CD4-positive, alpha-beta T cell treated with Interleukin-2 at 100 ng/mL for 4 hours (primary cell): ENCODE measurements around the gene CLCN5.

Experiments used
- DNase-seq: peaks from one replicate; pipeline ENCODE4 v3.0.0-alpha.2; 2020; ENCODE audit warnings: low spot score

Gene CLCN5

DNA sequence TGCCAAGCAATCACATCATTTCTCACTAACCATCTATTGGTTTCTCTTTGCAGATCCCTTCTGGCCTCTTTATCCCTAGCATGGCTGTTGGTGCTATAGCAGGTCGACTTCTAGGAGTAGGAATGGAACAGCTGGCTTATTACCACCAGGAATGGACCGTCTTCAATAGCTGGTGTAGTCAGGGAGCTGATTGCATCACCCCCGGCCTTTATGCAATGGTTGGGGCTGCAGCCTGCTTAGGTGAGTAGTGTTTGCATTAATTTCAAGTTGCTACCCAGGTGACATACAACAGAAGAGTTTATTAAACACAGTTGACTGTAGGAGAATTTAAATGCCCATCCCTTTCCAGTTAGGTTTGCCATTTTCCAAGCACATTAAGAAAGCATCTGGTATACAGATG is 166.2 kb downstream of the CLCN5 start:
- no peak for DNase-seq

DNA sequence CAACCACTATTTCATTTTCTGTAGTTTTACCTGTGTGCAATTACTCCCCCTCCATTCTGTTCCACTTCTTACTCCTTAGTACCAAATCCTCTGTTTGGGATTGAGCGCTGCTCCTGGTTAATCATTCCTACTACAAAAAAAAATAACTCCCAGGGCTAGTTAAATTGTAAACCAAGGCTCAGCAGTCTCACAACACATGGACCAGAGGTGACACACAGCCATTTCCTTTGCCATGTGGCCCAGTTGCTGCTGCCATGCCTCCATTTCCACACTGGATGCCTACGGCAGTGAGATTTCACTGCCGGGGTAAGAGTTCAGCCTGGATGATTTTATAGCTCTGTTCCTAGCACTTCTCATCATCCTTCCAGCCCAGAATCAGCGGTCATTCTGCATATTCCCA is 171.2 kb downstream of the CLCN5 start:
- no peak for DNase-seq

DNA sequence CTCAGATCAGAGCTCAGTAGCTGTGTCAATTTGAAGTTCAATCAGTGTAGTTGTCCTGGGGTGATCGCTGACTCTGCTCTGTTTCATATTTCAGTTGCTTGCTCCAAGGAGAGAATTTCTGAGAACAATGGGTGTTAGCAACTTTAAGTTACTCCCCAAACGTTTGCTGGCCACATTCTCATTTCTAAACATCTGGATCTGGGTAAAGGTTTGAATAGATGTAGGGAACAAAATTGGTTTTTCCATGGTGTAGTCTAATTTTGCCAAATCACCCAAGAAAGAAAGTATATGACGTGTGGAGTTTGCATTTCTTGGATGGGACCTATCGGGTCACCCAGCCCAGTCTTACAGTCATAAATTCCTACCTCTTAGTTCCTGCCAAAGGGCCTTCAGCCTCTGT is 174.7 kb downstream of the CLCN5 start:
- DNase-seq = no peak

DNA sequence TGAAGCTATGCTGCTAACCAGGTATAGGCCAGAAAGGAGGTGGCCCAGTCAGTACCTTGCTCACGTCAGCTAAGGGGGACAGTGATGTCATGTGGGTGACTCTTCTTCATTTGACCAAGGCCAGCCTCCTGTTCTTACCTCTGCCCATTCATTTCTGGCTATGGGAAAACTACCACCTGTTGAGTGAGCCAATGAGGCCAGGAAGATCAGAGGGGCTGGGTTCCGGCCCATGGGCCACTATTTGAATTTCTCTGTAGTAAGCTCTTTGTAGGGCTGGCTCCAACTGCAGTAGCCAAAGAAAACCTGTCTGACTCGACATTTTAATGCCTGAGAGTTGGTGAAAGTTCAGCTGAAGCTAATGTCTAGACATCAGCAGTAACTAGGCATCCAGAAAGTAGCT is 175.8 kb downstream of the CLCN5 start:
- no peak for DNase-seq

DNA sequence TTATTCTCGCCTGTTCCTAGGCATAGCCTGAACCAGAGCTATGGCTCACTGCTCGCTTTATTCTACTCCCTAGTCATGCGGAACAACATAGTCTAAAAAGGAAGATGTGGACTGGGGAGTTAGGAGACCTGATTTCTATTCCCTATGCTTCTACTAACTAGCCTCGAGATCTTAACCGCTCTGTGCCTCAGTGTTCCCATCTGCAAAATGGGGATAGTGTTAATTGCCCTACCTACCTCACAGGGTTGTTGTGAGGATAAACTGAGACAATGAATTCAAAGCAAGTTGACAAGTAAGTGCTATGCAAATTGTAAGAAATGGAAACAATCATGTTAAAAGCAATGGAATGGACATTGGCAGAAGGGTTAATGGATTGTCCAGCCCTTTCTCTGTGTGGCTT is 176.4 kb downstream of the CLCN5 start:
- no peak for DNase-seq

DNA sequence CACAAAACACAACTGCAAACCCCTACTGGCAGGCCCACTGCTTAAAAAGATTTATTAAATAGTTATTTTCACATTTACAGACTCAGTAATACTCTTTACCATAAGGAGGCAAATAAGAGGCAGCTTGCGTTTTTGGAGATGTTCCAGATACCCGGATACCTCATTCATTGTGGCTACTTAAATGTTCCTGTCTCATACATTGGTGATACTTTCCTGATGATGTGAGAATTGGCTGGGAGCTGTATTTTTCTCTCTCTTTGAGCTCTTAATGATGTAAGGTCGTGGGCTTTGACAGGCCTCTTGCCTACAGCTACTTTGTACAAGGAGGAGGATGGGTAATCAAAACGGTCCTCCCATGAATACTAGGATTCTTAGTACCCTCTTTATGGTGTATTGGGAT is 176.9 kb downstream of the CLCN5 start:
- no peak for DNase-seq

DNA sequence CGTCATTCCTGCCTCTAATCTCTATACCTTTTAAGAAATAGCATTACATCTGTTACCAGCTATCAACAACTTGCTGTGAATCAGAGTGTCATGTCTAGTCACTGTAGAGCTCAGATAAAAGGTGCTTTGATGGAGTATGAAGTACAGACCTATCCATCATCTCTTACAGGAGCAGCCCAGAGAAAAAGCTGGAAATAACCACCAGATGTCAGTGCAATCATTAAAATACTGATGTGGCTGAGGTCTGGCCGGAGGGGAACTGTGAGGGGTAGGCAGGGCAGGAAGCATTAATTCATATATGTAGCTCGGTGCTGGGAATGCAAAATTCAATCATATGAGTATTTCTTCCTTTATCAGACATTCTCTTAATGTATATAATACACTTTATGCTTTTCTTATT is 177.8 kb downstream of the CLCN5 start:
- no peak for DNase-seq

DNA sequence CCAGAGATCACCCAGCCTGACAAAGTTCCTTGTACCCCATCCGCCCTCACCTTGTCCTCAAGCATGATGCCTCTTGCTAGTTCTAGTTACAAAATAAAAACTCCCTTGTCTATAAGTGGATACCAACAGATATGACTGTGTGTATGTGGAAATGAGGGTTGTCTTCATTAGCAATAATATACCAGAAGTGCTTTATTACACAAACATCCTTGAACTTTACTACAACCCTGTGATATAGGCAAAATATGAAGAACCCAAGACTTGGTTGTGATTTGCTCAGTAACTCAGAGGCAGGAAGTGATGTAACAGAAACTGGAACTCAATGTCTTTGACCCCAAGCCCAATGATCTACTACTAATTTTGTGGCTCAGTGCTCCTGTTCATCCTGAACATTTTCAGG is 180.8 kb downstream of the CLCN5 start:
- DNase-seq = no peak

DNA sequence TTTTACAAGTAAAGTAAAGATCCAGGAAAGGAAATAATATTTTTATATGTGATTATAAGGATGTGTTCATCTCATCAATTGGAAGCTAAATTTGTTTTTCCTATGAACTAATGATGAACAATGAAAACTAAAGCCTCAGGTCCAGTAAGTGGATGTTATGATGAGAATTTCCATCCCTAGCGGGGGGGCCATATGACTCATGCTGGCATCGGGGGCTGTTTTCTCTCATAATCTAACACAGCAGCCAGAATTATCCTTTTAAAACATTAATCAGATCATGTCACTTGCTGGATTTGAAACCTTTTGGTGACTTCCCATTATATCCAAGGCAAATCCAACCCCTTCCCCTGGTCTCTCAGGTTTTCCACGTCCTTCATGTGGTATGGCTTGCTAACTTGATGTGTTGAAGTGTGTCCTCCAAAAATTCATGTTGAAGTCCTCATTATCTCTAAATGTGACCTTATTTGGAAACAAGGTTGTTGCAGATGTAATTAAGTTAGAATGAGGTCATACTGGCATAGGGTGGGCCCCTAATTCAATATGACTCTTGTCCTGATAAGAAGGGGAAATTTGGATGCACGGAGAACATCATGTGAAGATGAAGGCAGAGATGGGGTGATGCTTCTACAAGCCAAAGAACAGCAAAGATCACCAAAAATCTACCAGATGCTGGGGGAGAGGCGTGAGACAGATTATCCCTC is 181.6 kb downstream of the CLCN5 start:
- no peak for DNase-seq

DNA sequence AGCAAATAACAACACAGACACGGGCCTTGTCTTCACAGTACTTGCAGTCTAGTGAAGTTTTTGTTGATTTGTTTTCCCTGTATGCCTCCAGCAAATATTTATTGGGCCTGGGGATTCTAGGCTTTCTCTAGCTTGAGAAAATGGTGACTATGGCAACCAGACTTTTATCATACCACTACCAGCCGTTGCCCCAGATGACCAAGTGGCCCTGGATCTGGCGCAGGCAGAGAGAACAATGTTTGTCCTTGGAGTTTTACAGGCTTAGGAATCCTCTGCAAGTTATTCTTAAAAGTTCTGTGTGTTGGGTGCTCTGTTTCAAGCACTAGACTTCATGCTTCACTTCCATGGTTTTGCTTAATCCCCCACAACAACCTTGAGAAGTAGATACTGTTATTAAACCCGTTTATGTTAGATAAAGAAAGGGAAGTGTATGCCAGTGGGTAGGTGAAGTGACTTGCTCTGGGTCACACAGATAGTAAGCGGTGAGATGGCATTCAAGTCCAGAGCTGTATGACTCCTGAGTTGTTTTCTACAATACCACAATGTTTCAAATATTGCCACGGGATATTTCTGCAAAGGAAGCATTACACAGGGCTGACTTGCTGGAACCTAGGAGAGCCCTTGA is 183.8 kb downstream of the CLCN5 start:
- DNase-seq = no peak

DNA sequence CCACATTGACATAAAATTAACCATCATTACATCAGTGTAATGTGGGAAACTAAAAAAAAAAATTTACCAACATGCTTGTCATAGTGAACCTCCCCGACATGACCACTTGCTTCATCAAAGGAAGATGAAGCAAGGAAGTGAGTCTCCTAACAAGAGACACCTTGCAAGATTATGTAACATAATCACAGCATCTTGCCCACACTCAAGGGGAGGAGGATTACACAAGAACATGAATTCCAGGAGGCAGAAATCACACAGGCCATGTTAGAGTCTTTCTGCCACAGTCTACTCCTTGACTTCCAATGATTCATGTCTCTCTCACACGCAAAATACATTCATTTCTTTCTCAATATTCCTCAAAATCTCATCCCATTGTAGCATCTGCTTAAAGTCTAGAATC is 185.1 kb downstream of the CLCN5 start:
- no peak for DNase-seq

DNA sequence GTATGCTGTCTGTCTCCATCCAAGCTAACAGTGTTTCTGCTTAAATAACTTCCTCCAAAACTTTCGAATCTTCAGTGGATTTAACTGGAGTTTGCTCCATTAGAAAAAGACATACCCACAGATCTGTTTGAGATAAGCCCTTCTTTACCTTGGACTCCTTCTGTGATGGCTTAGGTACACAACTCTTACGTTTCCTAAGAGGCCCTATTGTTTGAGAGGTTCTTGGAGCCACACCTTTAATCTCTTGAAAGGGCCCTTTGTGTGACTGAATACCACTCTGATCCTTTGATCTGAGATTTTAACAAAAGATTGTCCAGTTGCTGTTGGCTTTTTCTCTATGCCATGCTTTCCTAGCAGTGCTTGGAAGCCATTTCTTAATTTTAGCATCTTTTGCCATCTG is 185.9 kb downstream of the CLCN5 start:
- DNase-seq = no peak

DNA sequence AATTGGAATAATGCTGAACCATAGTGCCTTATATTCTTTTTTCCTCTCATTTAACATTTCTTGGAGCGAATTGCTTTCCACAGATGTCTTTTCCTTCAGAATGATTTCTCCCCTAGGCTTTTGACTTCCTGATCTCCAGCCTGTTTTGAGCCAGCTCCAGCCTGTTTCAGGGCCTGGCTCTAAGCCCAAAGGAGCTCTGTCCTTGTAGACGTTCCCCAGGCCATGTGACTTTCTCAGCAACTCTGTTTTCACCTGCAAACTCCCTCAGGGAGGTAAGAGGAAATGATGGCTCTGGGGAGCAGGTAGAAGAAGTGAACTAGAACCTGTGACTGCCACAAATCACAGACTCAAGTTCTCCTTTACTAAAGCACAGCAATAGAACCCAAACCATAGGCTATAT is 189.3 kb downstream of the CLCN5 start:
- DNase-seq = no peak

DNA sequence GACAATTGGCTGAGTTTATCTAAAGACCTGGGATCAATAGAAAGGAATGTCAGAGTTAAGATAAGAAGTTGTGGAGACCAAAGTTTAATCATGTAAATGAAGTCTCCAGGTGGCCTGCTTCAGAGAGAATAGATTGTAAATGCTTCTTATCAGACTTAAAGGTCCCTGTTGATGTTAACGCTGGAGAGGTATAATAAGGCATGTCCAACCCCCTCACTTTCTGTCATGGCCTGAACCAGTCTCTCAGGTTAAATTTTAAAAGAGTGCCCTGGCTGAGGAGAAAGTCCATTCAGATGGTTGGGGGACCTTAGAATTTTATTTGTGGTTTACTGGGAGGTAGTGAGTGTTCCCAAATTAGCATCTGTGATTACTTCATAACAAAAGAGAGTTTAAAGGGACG is 191.7 kb downstream of the CLCN5 start:
- no peak for DNase-seq

DNA sequence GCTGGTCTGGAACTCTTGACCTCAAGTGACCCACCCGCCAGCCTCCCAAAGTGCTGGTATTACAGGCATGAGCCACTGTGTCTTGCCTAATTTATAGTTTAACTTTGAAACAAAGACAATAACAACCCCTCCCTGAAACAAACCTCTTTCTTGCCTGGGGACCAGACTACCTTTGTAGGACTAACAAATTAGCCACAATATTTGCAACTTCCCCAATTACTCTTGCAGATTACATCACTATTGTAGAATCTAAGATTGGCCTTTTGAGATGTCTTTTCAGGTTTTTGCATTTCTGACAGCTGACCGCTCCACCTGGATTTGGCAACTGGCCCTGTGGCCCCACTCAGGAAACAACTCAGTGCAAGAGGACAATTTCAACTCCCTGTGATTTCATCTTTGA is 193.6 kb downstream of the CLCN5 start:
- DNase-seq = no peak

DNA sequence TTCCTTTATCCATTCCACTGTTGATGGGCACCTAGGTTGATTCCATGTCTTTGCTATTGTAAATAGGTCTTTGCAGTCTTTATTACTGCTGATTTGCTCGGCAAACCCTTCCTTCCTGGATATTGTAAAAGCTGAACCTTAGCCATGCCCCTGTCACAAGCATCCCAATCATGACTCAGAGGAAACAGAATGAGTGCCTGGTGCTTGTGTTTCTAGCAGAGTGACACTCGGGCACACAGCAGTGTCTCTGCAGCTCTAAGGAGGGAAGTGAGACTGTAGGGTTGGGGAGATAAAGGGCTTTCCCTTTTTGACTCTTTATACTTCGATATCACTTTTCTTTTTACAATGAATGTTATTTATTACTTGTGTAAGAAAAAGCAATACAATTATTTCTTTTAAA is 195.1 kb downstream of the CLCN5 start:
- no peak for DNase-seq

DNA sequence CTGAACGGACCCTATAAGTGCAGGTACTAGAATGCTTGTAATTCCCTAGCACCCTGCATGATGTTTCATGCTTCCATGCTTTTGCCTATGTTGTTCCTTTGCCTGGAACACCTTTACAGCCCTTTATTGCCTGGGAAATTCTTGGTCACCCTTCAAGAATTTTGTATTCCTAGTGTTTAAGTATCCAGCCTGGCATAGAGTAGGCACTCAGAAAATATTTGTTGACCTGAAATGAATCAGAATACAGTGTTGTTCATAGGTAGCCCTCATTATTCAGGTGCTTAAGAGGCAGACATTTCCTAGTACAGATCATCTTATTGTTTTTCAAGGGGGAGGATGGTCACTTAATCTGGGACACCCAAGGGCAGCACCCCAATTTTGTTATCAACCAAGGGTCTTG is 203.1 kb downstream of the CLCN5 start:
- DNase-seq = no peak

DNA sequence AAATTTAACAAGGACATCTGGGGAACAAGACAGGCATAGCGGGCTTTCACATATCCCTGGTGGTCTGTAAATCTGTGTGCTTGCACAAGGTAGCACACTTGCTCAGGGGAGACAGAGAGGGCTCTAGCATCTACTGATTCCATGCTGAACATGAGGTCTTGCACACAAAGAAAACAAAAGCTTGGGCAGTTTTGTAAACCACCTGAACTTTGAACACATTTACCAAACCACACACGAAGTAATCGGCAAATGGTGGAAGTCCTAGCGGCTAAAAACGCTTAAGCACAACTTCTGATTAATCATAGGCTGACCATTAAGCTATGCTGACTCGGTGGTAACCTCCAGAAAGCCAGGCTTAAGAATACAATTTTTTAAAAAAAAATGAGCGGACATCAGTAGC is 225.6 kb downstream of the CLCN5 start:
- no peak for DNase-seq
